Memory B cell (primary cell): ENCODE measurements around the gene ABCB10.
A peak's percentile ranks its signal among the peaks of the same experiment; 100 is the strongest.
"Not testable (repeated sequence)": the region's sequence is repeated elsewhere in the genome, so short reads cannot be mapped to it uniquely, and the experiment has no call there.

Source experiments
- ATAC-seq: fragments of 150-1000 bp; cut with Tn5 transposase; 2 replicates; pipeline ENCODE4 v1.10.0; 2021; ENCODE audit warnings: low read depth, mild to moderate bottlenecking, moderate library complexity
- DNase-seq, 2 donors: peaks; one replicate each; pipeline ENCODE4 v3.0.0; 2022; ENCODE audit warnings: low spot score in 2 of 2
- H3K27ac Mint-ChIP-seq: one replicate; pipeline ENCODE4 v1.8.0; 2022; ENCODE audit warnings: mild to moderate bottlenecking, moderate library complexity, mixed read lengths
- H3K27me3 Mint-ChIP-seq: one replicate; pipeline ENCODE4 v1.8.0; 2022; ENCODE audit warnings: mixed read lengths
- H3K36me3 Mint-ChIP-seq: one replicate; pipeline ENCODE4 v1.8.0; 2022; ENCODE audit warnings: mild to moderate bottlenecking, mixed read lengths
- H3K4me1 Mint-ChIP-seq: one replicate; pipeline ENCODE4 v1.8.0; 2022; ENCODE audit warnings: mixed read lengths
- H3K4me3 Mint-ChIP-seq: one replicate; pipeline ENCODE4 v1.8.0; 2022; ENCODE audit warnings: mild to moderate bottlenecking, moderate library complexity, mixed read lengths
- H3K9me3 Mint-ChIP-seq: one replicate; pipeline ENCODE4 v1.8.0; 2022; ENCODE audit warnings: mixed read lengths

The ABCB10 gene

GRCh38 chr1:229560124-229560523 is 1.6 kb upstream of the ABCB10 start:
- not testable (repeated sequence) for ATAC-seq, H3K36me3 Mint-ChIP-seq, H3K9me3 Mint-ChIP-seq, H3K27ac Mint-ChIP-seq, H3K4me3 Mint-ChIP-seq, H3K27me3 Mint-ChIP-seq, DNase-seq
- peaks cover 19% of the 10 kb centered on the region for H3K4me1 Mint-ChIP-seq

GRCh38 chr1:229559336-229559801 is 862 bp upstream of the ABCB10 start:
- not testable (repeated sequence) for H3K36me3 Mint-ChIP-seq, DNase-seq, H3K27me3 Mint-ChIP-seq, H3K9me3 Mint-ChIP-seq, ATAC-seq
- Mint-ChIP-seq H3K4me1 (peaks cover 23% of the 10 kb centered on the region), H3K4me3 (peak overlapping the region; percentile 92), H3K27ac (peak overlapping the region; percentile 81)

GRCh38 chr1:229557913-229558414 is 543 bp downstream of the ABCB10 start:
- peak in 1 of 2 donors; percentile 16 for DNase-seq
- Mint-ChIP-seq H3K36me3 (no peaks in the 10 kb centered on the region), H3K9me3 (no peaks in the 10 kb centered on the region), H3K4me3 (peak overlapping the region; percentile 92), H3K4me1 (peaks cover 28% of the 10 kb centered on the region), H3K27me3 (no peaks in the 10 kb centered on the region), H3K27ac (peak overlapping the region; percentile 45)
- ATAC-seq: peak; percentile 11

- no peak for ATAC-seq
- Mint-ChIP-seq H3K4me3 (peak overlapping the region; percentile 92), H3K36me3 (no peaks in the 10 kb centered on the region), H3K9me3 (no peaks in the 10 kb centered on the region), H3K27ac (peak overlapping the region; percentile 45), H3K4me1 (peaks cover 32% of the 10 kb centered on the region), H3K27me3 (no peaks in the 10 kb centered on the region)
- no peak for DNase-seq
These were observed 1.2 kb downstream of the ABCB10 start for GRCh38 chr1:229557200-229557850.

- Mint-ChIP-seq H3K36me3 (no peaks in the 10 kb centered on the region), H3K27ac (peak overlapping the region; percentile 68), H3K27me3 (no peaks in the 10 kb centered on the region), H3K4me3 (no peak overlapping the region), H3K4me1 (peaks cover 37% of the 10 kb centered on the region), H3K9me3 (no peaks in the 10 kb centered on the region)
- ATAC-seq: no peak
- DNase-seq: no peak
These were observed 3.5 kb downstream of the ABCB10 start for GRCh38 chr1:229554886-229555621.

- no peak for ATAC-seq
- peaks cover 31% of the 10 kb centered on the region for H3K4me1 Mint-ChIP-seq
- no peaks in the 10 kb centered on the region for H3K9me3 Mint-ChIP-seq
- no peak overlapping the region for H3K27ac Mint-ChIP-seq
- no peaks in the 10 kb centered on the region for H3K27me3 Mint-ChIP-seq
- peaks cover 7% of the 10 kb centered on the region for H3K36me3 Mint-ChIP-seq
- DNase-seq: no peak
- no peak overlapping the region for H3K4me3 Mint-ChIP-seq
These were observed 4.8 kb downstream of the ABCB10 start for GRCh38 chr1:229553621-229554130.

- peaks cover 30% of the 10 kb centered on the region for H3K4me1 Mint-ChIP-seq
- peaks cover 9% of the 10 kb centered on the region for H3K36me3 Mint-ChIP-seq
- ATAC-seq: no peak
- H3K4me3 Mint-ChIP-seq: no peak overlapping the region
- no peaks in the 10 kb centered on the region for H3K9me3 Mint-ChIP-seq
- peak overlapping the region; percentile 29 for H3K27ac Mint-ChIP-seq
- DNase-seq: no peak
- no peaks in the 10 kb centered on the region for H3K27me3 Mint-ChIP-seq
These were observed 5.8 kb downstream of the ABCB10 start for GRCh38 chr1:229552732-229553131.

GRCh38 chr1:229550812-229551567 is 7.5 kb downstream of the ABCB10 start:
- H3K4me3 Mint-ChIP-seq: no peak overlapping the region
- DNase-seq: no peak
- no peaks in the 10 kb centered on the region for H3K9me3 Mint-ChIP-seq
- no peak for ATAC-seq
- H3K4me1 Mint-ChIP-seq: peaks cover 21% of the 10 kb centered on the region
- no peaks in the 10 kb centered on the region for H3K27me3 Mint-ChIP-seq
- H3K36me3 Mint-ChIP-seq: peaks cover 11% of the 10 kb centered on the region
- H3K27ac Mint-ChIP-seq: peak overlapping the region; percentile 29

- Mint-ChIP-seq H3K4me3 (no peak overlapping the region), H3K36me3 (peaks cover 20% of the 10 kb centered on the region), H3K9me3 (no peaks in the 10 kb centered on the region), H3K27ac (no peak overlapping the region), H3K27me3 (no peaks in the 10 kb centered on the region), H3K4me1 (peaks cover 6% of the 10 kb centered on the region)
- ATAC-seq: no peak
- no peak for DNase-seq
These were observed 11.0 kb downstream of the ABCB10 start for GRCh38 chr1:229547542-229547941.

GRCh38 chr1:229544587-229544986 is 13.9 kb downstream of the ABCB10 start:
- Mint-ChIP-seq H3K4me3 (no peak overlapping the region), H3K27ac (no peak overlapping the region), H3K4me1 (no peaks in the 10 kb centered on the region), H3K27me3 (no peaks in the 10 kb centered on the region), H3K36me3 (peaks cover 23% of the 10 kb centered on the region), H3K9me3 (no peaks in the 10 kb centered on the region)
- no peak for DNase-seq
- no peak for ATAC-seq

GRCh38 chr1:229539863-229540506 is 18.5 kb downstream of the ABCB10 start:
- no peak overlapping the region for H3K4me3 Mint-ChIP-seq
- H3K27me3 Mint-ChIP-seq: no peaks in the 10 kb centered on the region
- H3K27ac Mint-ChIP-seq: no peak overlapping the region
- H3K4me1 Mint-ChIP-seq: no peaks in the 10 kb centered on the region
- ATAC-seq: no peak
- H3K9me3 Mint-ChIP-seq: no peaks in the 10 kb centered on the region
- DNase-seq: no peak
- H3K36me3 Mint-ChIP-seq: peaks cover 34% of the 10 kb centered on the region

- H3K4me3 Mint-ChIP-seq: no peak overlapping the region
- H3K4me1 Mint-ChIP-seq: no peaks in the 10 kb centered on the region
- ATAC-seq (no peak), DNase-seq (no peak)
- no peak overlapping the region for H3K27ac Mint-ChIP-seq
- H3K36me3 Mint-ChIP-seq: peaks cover 35% of the 10 kb centered on the region
- H3K27me3 Mint-ChIP-seq: no peaks in the 10 kb centered on the region
- H3K9me3 Mint-ChIP-seq: no peaks in the 10 kb centered on the region
These were observed 19.6 kb downstream of the ABCB10 start for GRCh38 chr1:229538945-229539344.

- H3K27ac Mint-ChIP-seq: no peak overlapping the region
- H3K9me3 Mint-ChIP-seq: no peaks in the 10 kb centered on the region
- H3K4me1 Mint-ChIP-seq: no peaks in the 10 kb centered on the region
These were observed 20.6 kb downstream of the ABCB10 start for GRCh38 chr1:229537894-229538293.

More at GRCh38 chr1:229537894-229538293, 20.6 kb downstream of the ABCB10 start:
- ATAC-seq (no peak), DNase-seq (no peak)
- Mint-ChIP-seq H3K27me3 (no peaks in the 10 kb centered on the region), H3K4me3 (no peak overlapping the region), H3K36me3 (peaks cover 35% of the 10 kb centered on the region)
